Body of pancreas (tissue), 4 donors: ENCODE results near the gene CYP11A1.

Experiments
- POLR2A ChIP-seq, 3 donors: fragments of 450-650 bp; IDR thresholded peaks; one replicate each; pipeline ENCODE4 v1.6.1; 2016; ENCODE audit warnings: antibody characterized with exemption in 3 of 3, mild to moderate bottlenecking in 2 of 3
- TF ChIP-seq, protein P1 (sequence below), 7 experiments: fragments of 450-650 bp in 4 of 7; fragments of 200-600 bp in 3 of 7; sonication (generic) in 3 of 7; IDR thresholded peaks; one replicate each; pipeline ENCODE4 v1.5.1; 2016 to 2019; ENCODE audit warnings: antibody characterized with exemption in 7 of 7

DNA sequence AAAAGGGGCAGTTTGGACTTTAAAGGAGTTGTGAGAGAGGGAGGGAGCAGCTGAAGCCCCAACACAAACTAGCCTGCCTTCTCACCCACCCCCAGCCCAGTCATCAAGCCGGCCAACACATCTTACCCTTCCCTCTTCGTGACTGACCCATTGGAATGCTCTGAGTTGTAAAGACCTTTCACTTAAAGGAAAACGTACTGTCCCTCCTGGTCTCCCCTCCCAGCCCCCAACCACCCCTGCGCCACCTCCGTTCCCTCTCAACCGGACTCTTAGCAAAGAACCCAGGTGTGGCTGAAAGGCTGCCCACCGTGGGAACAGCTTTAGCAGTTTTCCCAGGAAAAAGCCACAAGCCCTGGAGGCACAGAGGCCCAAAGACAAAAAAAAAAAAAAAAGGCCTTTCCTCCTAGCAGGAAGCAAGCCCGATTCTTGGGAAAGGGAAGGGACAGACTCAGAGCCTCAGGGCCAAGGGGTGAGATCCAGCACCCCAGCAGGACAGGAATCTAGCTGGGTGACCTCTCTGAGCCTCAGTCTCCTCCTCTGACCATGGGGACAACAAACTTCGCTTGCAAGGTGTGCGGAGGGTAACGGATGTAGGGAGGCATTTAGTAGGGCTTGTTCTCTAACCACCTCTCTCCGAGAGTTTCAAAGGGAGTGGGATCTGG, 2.4 kb downstream of the CYP11A1 start:
- TF ChIP-seq, protein P1, sequence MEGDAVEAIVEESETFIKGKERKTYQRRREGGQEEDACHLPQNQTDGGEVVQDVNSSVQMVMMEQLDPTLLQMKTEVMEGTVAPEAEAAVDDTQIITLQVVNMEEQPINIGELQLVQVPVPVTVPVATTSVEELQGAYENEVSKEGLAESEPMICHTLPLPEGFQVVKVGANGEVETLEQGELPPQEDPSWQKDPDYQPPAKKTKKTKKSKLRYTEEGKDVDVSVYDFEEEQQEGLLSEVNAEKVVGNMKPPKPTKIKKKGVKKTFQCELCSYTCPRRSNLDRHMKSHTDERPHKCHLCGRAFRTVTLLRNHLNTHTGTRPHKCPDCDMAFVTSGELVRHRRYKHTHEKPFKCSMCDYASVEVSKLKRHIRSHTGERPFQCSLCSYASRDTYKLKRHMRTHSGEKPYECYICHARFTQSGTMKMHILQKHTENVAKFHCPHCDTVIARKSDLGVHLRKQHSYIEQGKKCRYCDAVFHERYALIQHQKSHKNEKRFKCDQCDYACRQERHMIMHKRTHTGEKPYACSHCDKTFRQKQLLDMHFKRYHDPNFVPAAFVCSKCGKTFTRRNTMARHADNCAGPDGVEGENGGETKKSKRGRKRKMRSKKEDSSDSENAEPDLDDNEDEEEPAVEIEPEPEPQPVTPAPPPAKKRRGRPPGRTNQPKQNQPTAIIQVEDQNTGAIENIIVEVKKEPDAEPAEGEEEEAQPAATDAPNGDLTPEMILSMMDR (IDR thresholded peaks at IDR 0.05), result no peak
- no peak for TF ChIP-seq POLR2A (IDR thresholded peaks at IDR 0.05)
